ENCODE results near the gene ANO6. TPM values are rescaled to one million over a fixed set of nuclear protein-coding genes. Genes with fewer than 3 reads are reported as not detected.
"Not testable (repeated sequence)": the region's sequence is repeated elsewhere in the genome, so short reads cannot be mapped to it uniquely, and the experiment has no call there.

Gene ANO6
- total RNA-seq, 1 experiment from 2014 or later = 57.9 TPM

GRCh38 chr12:45351921-45352670 lies 136.2 kb downstream of the ANO6 start:
- in situ Hi-C loops (cut with HindIII; ENCODE audit: low pct_unique_long_range_greater_than_20kb, low sequenced_read_pairs) = no loop called here
- DNase-seq (ENCODE audit: low read depth) = no peak

- no peak for DNase-seq (ENCODE audit: low read depth)
- in situ Hi-C loops (cut with HindIII; ENCODE audit: low pct_unique_long_range_greater_than_20kb, low sequenced_read_pairs) = no loop called here
Observed at GRCh38 chr12:45353944-45354343, 138.0 kb downstream of the ANO6 start.

GRCh38 chr12:45354399-45354798 lies 138.5 kb downstream of the ANO6 start:
- in situ Hi-C loops (cut with HindIII; ENCODE audit: low pct_unique_long_range_greater_than_20kb, low sequenced_read_pairs) = no loop called here
- DNase-seq (ENCODE audit: low read depth) = peak; percentile 27

- DNase-seq (ENCODE audit: low read depth) = peak; percentile 10
- in situ Hi-C loops (cut with HindIII; ENCODE audit: low pct_unique_long_range_greater_than_20kb, low sequenced_read_pairs) = no loop called here
Observed at GRCh38 chr12:45355730-45356129, 139.8 kb downstream of the ANO6 start.

- in situ Hi-C loops (cut with HindIII; ENCODE audit: low pct_unique_long_range_greater_than_20kb, low sequenced_read_pairs) = no loop called here
- DNase-seq (ENCODE audit: low read depth) = no peak
Observed at GRCh38 chr12:45356822-45357538, 141.1 kb downstream of the ANO6 start.

- DNase-seq (ENCODE audit: low read depth) = no peak
- in situ Hi-C loops (cut with HindIII; ENCODE audit: low pct_unique_long_range_greater_than_20kb, low sequenced_read_pairs) = no loop called here
Observed at GRCh38 chr12:45357539-45358417, 141.9 kb downstream of the ANO6 start.

- in situ Hi-C loops (cut with HindIII; ENCODE audit: low pct_unique_long_range_greater_than_20kb, low sequenced_read_pairs) = no loop called here
- no peak for DNase-seq (ENCODE audit: low read depth)
Observed at GRCh38 chr12:45362291-45362690, 146.4 kb downstream of the ANO6 start.

- no peak for DNase-seq (ENCODE audit: low read depth)
- in situ Hi-C loops (cut with HindIII; ENCODE audit: low pct_unique_long_range_greater_than_20kb, low sequenced_read_pairs) = no loop called here
Observed at GRCh38 chr12:45363903-45364302, 148.0 kb downstream of the ANO6 start.

- no peak for DNase-seq (ENCODE audit: low read depth)
- in situ Hi-C loops (cut with HindIII; ENCODE audit: low pct_unique_long_range_greater_than_20kb, low sequenced_read_pairs) = no loop called here
Observed at GRCh38 chr12:45368841-45369489, 153.1 kb downstream of the ANO6 start.

GRCh38 chr12:45377815-45378214 lies 161.9 kb downstream of the ANO6 start:
- in situ Hi-C loops (cut with HindIII; ENCODE audit: low pct_unique_long_range_greater_than_20kb, low sequenced_read_pairs) = no loop called here
- no peak for DNase-seq (ENCODE audit: low read depth)

GRCh38 chr12:45379261-45379660 lies 163.4 kb downstream of the ANO6 start:
- DNase-seq (ENCODE audit: low read depth) = peak; percentile 25
- in situ Hi-C loops (cut with HindIII; ENCODE audit: low pct_unique_long_range_greater_than_20kb, low sequenced_read_pairs) = no loop called here

GRCh38 chr12:45381351-45381750 lies 165.5 kb downstream of the ANO6 start:
- in situ Hi-C loops (cut with HindIII; ENCODE audit: low pct_unique_long_range_greater_than_20kb, low sequenced_read_pairs) = no loop called here
- no peak for DNase-seq (ENCODE audit: low read depth)

- peak; percentile 23 for DNase-seq (ENCODE audit: low read depth)
- in situ Hi-C loops (cut with HindIII; ENCODE audit: low pct_unique_long_range_greater_than_20kb, low sequenced_read_pairs) = no loop called here
Observed at GRCh38 chr12:45388545-45388944, 172.7 kb downstream of the ANO6 start.

GRCh38 chr12:45389426-45389825 lies 173.5 kb downstream of the ANO6 start:
- in situ Hi-C loops (cut with HindIII; ENCODE audit: low pct_unique_long_range_greater_than_20kb, low sequenced_read_pairs) = no loop called here

GRCh38 chr12:45397499-45397898 lies 181.6 kb downstream of the ANO6 start:
- in situ Hi-C loops (cut with HindIII; ENCODE audit: low pct_unique_long_range_greater_than_20kb, low sequenced_read_pairs); DNase-seq (ENCODE audit: low read depth): not testable (repeated sequence)

More at GRCh38 chr12:45389426-45389825, 173.5 kb downstream of the ANO6 start:
- no peak for DNase-seq (ENCODE audit: low read depth)

GRCh38 chr12:45398552-45398951 lies 182.7 kb downstream of the ANO6 start:
- no peak for DNase-seq (ENCODE audit: low read depth)
- in situ Hi-C loops (cut with HindIII; ENCODE audit: low pct_unique_long_range_greater_than_20kb, low sequenced_read_pairs) = no loop called here

GRCh38 chr12:45400991-45401390 lies 185.1 kb downstream of the ANO6 start:
- no peak for DNase-seq (ENCODE audit: low read depth)
- in situ Hi-C loops (cut with HindIII; ENCODE audit: low pct_unique_long_range_greater_than_20kb, low sequenced_read_pairs) = no loop called here

- in situ Hi-C loops (cut with HindIII; ENCODE audit: low pct_unique_long_range_greater_than_20kb, low sequenced_read_pairs) = no loop called here
- DNase-seq (ENCODE audit: low read depth) = no peak
Observed at GRCh38 chr12:45402288-45402687, 186.4 kb downstream of the ANO6 start.

Data from Caki2 (cell line).